Liver (tissue), 9 donors: ENCODE results near the gene HIVEP2. TPM values are rescaled to one million over a fixed set of nuclear protein-coding genes. Genes with fewer than 3 reads are reported as not detected.

ENCODE experiments used
- DNase-seq: peaks from one replicate; pipeline ENCODE4 v3.0.0-alpha.2; 2017; ENCODE audit warnings: low spot score
- H3K27ac ChIP-seq, 2 donors: one replicate each; pipeline ENCODE4 v1.7.0; 2013; ENCODE audit warnings: inconsistent platforms in 2 of 2, low read length in 2 of 2, control low read depth in 1 of 2, low read depth in 1 of 2, mild to moderate bottlenecking in 1 of 2
- H3K27me3 ChIP-seq, 4 donors: one replicate each; pipeline versions ENCODE4 v1.6.1 to v1.7.0; 2013; ENCODE audit warnings: low read length in 3 of 4, inconsistent platforms in 1 of 4, mild to moderate bottlenecking in 1 of 4, moderate library complexity in 1 of 4; ENCODE audit not compliant: control insufficient read depth in 4 of 4, insufficient read depth in 4 of 4
- H3K36me3 ChIP-seq, 4 donors: one replicate each; pipeline versions ENCODE4 v1.6.1 to v1.7.0; 2013; ENCODE audit warnings: low read length in 3 of 4, mild to moderate bottlenecking in 3 of 4, low read depth in 1 of 4, moderate library complexity in 1 of 4; ENCODE audit not compliant: control insufficient read depth in 4 of 4, insufficient read depth in 3 of 4
- H3K4me1 ChIP-seq, 4 donors: one replicate each; pipeline versions ENCODE4 v1.6.1 to v1.7.0; 2013; ENCODE audit warnings: low read length in 3 of 4, mild to moderate bottlenecking in 3 of 4, moderate library complexity in 1 of 4; ENCODE audit not compliant: control insufficient read depth in 4 of 4, insufficient read depth in 4 of 4
- H3K4me3 ChIP-seq, 3 donors: one replicate each; pipeline versions ENCODE4 v1.6.1 to v1.7.0; 2013; ENCODE audit warnings: low read length in 3 of 3, control low read depth in 1 of 3, low read depth in 1 of 3, mild to moderate bottlenecking in 1 of 3
- H3K9ac ChIP-seq, 2 donors: one replicate each; pipeline ENCODE4 v1.7.0; 2013; ENCODE audit warnings: low read length in 2 of 2, mild to moderate bottlenecking in 2 of 2, moderate library complexity in 2 of 2, control low read depth in 1 of 2, low read depth in 1 of 2
- H3K9me3 ChIP-seq, 4 donors: one replicate each; pipeline versions ENCODE4 v1.6.1 to v1.7.0; 2013; ENCODE audit warnings: low read length in 3 of 4; ENCODE audit not compliant: control insufficient read depth in 4 of 4
- ATF3 ChIP-seq: IDR thresholded peaks from 2 replicates; pipeline ENCODE4 v1.6.1; 2016; ENCODE audit warnings: antibody characterized with exemption
- CTCF ChIP-seq: fragments of 150-350 bp; IDR thresholded peaks from 2 replicates; pipeline ENCODE4 v1.5.1; 2017; ENCODE audit warnings: improper control_type of control experiment, low read depth, low read length; ENCODE audit not compliant: missing input control
- EGR1 ChIP-seq, 2 donors: IDR thresholded peaks; 2 replicates each; pipeline ENCODE4 v1.6.1; 2016 to 2018; ENCODE audit warnings: antibody characterized with exemption in 2 of 2, low read depth in 2 of 2
- FOXA1 ChIP-seq: IDR thresholded peaks from 2 replicates; pipeline ENCODE4 v1.6.1; 2016; ENCODE audit warnings: antibody characterized with exemption
- FOXA2 ChIP-seq: IDR thresholded peaks from 2 replicates; pipeline ENCODE4 v1.6.1; 2016; ENCODE audit warnings: antibody characterized with exemption
- HNF4A ChIP-seq, 2 donors: conservative IDR thresholded peaks; 2 replicates each; pipeline ENCODE4 v1.6.1; 2016; ENCODE audit warnings: antibody characterized with exemption in 2 of 2, mild to moderate bottlenecking in 2 of 2
- HNF4G ChIP-seq: IDR thresholded peaks from 2 replicates; pipeline ENCODE4 v1.6.1; 2016; ENCODE audit warnings: antibody characterized with exemption
- JUND ChIP-seq, 2 donors: IDR thresholded peaks; 2 replicates each; pipeline ENCODE4 v1.6.1; 2016; ENCODE audit warnings: antibody characterized with exemption in 2 of 2
- MAX ChIP-seq: IDR thresholded peaks from 2 replicates; pipeline ENCODE4 v1.6.1; 2016; ENCODE audit warnings: antibody characterized with exemption
- NR2F2 ChIP-seq: IDR thresholded peaks from 2 replicates; pipeline ENCODE4 v1.6.1; 2016; ENCODE audit warnings: antibody characterized with exemption
- RAD21 ChIP-seq, 2 donors: IDR thresholded peaks; 2 replicates each; pipeline ENCODE4 v1.6.1; 2016; ENCODE audit warnings: antibody characterized with exemption in 2 of 2, mild to moderate bottlenecking in 2 of 2
- RXRA ChIP-seq, 2 donors: IDR thresholded peaks; 2 replicates each; pipeline ENCODE4 v1.6.1; 2017 to 2018; ENCODE audit warnings: antibody characterized with exemption in 2 of 2, mild to moderate bottlenecking in 1 of 2
- SP1 ChIP-seq: IDR thresholded peaks from 2 replicates; pipeline ENCODE4 v1.6.1; 2018; ENCODE audit warnings: antibody characterized with exemption, mild to moderate bottlenecking
- TAF1 ChIP-seq: conservative IDR thresholded peaks from 2 replicates; pipeline ENCODE4 v1.6.1; 2016; ENCODE audit warnings: antibody characterized with exemption, mild to moderate bottlenecking
- YY1 ChIP-seq: IDR thresholded peaks from 2 replicates; pipeline ENCODE4 v1.6.1; 2016; ENCODE audit warnings: antibody characterized with exemption, mild to moderate bottlenecking
- ZBTB33 ChIP-seq: IDR thresholded peaks from 2 replicates; pipeline ENCODE4 v1.6.1; 2016; ENCODE audit warnings: antibody characterized with exemption
- WGBS: extraction: QIAGEN DNeasy Blood & Tissue Kit; methylation state at CpG from one replicate; pipeline ENCODE4 v1.1.7; 2013; 5-methylcytosine and 5-hydroxymethylcytosine counted together
- polyA plus RNA-seq, 2 donors: library from polyadenylated mRNA; stranded (reverse) in 1 of 2; unstranded in 1 of 2; fragments of 200-250 nt in 1 of 2; fragments of >200 nt in 1 of 2; fragmentation: Nextera tagmentation in 1 of 2; extraction: Ambion mirVana in 1 of 2; gene quantifications; one replicate each; pipeline versions ENCODE4 v1.2.1 to v1.2.3, GENCODE V29; 2013 to 2015
- total RNA-seq, 2 donors: library from RNA; depleted of rRNA; stranded (reverse); fragments of >200 nt; gene quantifications; one replicate each; pipeline ENCODE4 v1.2.3, GENCODE V29; 2014
- donor health status: healthy.
- donor health status: healthy.
- donor health status: healthy.
- donor health status: healthy.
- donor health status: healthy.

Gene HIVEP2
- total and polyA plus RNA-seq, 4 donors: 0.82 to 6.6 (median 1.3) TPM

- Histone ChIP-seq H3K36me3 (no peaks in the 10 kb centered on the region), H3K4me1 (peaks cover 5 to 35% (median 24%) of the 10 kb centered on the region in 4 donors), H3K27me3 (no peaks in the 10 kb centered on the region), H3K27ac (peak overlapping the region; percentile 29 to 41), H3K9ac (no peak overlapping the region), H3K4me3 (no peak overlapping the region), H3K9me3 (no peaks in the 10 kb centered on the region)
- WGBS: 84% methylated on average over 6 of the region's 6 CpGs
- no peak for DNase-seq
- TF ChIP-seq SP1 (no peak), HNF4A (conservative IDR thresholded peaks at IDR 0.05) (peak in 1 of 2 donors; percentile 33)
Measured at GRCh38 chr6:142821164-142821716, 123.7 kb downstream of the HIVEP2 start.

GRCh38 chr6:142820338-142821051 is 124.5 kb downstream of the HIVEP2 start:
- Histone ChIP-seq H3K4me3 (peak overlapping the region; percentile 1 to 44 (median 32)), H3K27ac (peak overlapping the region; percentile 29 to 79), H3K36me3 (no peaks in the 10 kb centered on the region), H3K9ac (peak overlapping the region; percentile 19 to 79), H3K4me1 (peaks cover 5 to 35% (median 24%) of the 10 kb centered on the region in 4 donors), H3K27me3 (no peaks in the 10 kb centered on the region), H3K9me3 (no peaks in the 10 kb centered on the region)
- TF ChIP-seq FOXA2 (no peak), HNF4G (no peak), JUND (IDR thresholded peaks at IDR 0.05) (no peak), NR2F2 (no peak), TAF1 (no peak), SP1 (no peak), EGR1 (IDR thresholded peaks at IDR 0.05; ENCODE audit: low read depth in 2 of 2) (no peak), RAD21 (IDR thresholded peaks at IDR 0.05) (no peak), FOXA1 (no peak), MAX (no peak), HNF4A (conservative IDR thresholded peaks at IDR 0.05) (no peak), RXRA (IDR thresholded peaks at IDR 0.05) (no peak), ZBTB33 (no peak), YY1 (no peak), ATF3 (no peak), CTCF (no peak)
- no peak for DNase-seq
- WGBS: 52% methylated on average over 4 of the region's 4 CpGs
